22Rv1 (cell line): ENCODE measurements around the gene NAA80.

Experiments
- H3K27ac ChIP-seq: fragments of 450-650 bp; 2 replicates; pipeline ENCODE4 v1.5.1; 2017
- CTCF ChIP-seq: fragments of 450-650 bp; IDR thresholded peaks from 2 replicates; pipeline ENCODE4 v1.5.1; 2017; ENCODE audit warnings: mild to moderate bottlenecking
- ZFX ChIP-seq: fragments of 450-650 bp; IDR thresholded peaks from 2 replicates; pipeline ENCODE4 v1.6.1; 2017; ENCODE audit warnings: antibody characterized with exemption, borderline replicate concordance

The NAA80 gene

GRCh38 chr3:50260027-50260941 is 38.9 kb downstream of the NAA80 start:
- H3K27ac ChIP-seq: peak overlapping the region; percentile 84
- TF ChIP-seq CTCF: peak; percentile 98
- TF ChIP-seq ZFX: no peak

DNA sequence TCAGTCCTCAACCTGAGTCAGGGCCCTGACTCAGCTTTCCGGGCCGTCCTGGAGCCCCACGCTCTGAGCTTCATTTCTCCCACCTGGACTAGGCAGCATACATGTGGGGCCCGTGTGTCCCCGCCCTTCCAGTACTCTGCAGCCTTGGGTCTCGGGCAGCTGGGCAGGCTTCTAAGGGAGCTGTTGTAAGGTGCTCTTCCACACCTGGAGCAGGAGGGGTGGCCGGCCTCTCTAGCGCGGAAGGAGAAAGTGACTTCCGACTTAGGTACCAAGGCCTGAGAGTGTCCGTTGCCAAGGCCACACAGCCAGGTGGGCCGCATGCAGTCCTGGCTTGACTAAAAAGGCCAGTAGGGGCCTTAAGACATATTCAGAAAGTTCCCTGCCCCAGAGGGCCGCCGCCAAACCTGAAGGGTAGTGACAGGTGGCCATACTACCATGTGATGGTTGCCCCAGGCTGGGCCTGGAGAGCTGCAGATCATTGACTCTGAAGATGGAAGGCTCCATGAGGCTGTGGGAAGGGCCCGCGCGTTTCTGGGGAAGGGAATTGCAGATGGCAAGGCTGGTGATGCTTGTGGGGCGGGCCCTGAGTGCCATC is 39.7 kb downstream of the NAA80 start:
- peak overlapping the region; percentile 84 for H3K27ac ChIP-seq
- no peak for TF ChIP-seq CTCF
- TF ChIP-seq ZFX: no peak

DNA sequence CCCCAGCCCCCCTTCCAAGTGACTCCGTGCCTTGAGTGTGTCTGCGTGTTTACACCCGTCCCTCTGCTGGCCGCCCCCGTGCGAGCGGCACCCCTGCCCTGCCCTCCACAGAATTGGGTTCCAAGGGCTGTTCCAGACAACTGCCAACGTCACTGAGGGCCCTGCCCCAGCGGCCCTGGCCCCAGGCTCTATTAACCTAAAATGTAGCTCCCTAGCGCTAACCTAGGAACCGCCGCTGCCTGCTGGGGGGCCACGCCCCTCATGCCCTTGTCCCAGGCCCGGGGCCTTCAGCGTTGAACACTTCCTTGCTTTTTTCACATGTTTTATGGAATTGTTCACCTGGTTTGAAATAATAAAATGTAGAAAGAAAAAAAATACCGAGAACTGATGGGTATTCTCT is 40.2 kb downstream of the NAA80 start:
- TF ChIP-seq CTCF: no peak
- peak overlapping the region; percentile 84 for H3K27ac ChIP-seq

DNA sequence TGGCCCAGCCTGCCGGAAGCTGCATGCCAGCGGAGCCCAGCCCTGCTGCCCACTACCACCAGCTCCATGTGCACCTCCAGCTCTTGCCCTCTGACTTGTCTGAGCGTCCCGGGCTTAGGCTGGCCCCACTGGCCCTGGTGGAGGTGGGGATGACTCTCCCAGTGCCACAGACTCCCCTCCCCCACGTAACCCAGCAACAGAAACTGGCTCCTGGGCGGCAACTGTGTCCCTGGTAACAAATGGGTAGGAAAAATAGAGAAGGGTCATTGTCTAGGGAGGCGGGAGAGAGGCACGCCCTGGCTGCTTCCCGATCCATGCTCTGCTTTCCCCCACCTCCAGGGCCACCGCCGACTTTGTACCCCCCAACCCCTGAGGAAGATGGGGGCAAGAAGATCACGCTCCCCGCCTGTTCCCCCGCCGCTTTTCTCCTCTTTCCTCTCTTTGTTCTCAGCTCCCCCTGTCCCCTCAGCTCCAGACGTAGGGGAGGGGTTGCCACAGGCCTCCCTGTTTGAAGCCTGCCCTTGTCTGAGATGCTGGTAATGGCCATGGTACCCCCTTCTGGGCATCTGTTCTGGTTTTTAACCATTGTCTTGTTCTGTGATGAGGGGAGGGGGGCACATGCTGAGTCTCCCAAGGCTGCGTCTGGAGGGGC is 41.0 kb downstream of the NAA80 start:
- TF ChIP-seq ZFX (no peak), CTCF (no peak)
- 0 out of 2 replicates have a peak overlapping the region, but pooled peaks have one; percentile 84 for H3K27ac ChIP-seq

DNA sequence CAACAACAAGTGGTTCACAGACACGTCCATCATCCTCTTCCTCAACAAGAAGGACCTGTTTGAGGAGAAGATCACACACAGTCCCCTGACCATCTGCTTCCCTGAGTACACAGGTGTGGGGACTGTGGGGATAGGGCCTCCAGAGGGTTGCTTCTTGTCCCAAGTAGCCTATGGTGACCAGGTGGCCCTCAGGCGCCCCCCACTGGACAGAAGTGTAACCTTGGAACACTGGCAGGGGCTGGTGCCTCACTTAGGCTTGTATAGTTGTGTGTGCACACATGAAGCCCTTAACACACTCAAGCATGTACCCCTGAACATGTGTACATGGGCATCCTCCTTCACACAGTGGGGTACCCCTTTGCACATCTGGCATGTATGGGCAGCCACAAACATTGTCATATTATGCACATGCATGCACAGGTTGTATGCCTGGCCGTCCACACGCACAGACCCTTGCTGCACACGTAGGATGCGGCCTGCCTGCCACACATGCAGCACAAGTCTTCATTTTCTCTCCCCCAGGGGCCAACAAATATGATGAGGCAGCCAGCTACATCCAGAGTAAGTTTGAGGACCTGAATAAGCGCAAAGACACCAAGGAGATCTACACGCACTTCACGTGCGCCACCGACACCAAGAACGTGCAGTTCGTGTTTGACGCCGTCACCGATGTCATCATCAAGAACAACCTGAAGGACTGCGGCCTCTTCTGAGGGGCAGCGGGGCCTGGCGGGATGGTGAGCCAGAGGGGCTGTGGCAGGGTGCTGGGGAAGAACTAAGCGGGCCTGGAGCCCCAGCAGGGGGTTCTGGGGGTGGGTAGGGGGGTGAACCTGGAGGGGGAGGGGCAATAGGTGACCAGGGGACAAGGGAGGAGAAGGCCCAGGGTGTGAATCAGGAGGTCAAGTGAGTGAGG is 42.0 kb downstream of the NAA80 start:
- H3K27ac ChIP-seq: no peak overlapping the region
- TF ChIP-seq ZFX: no peak
- TF ChIP-seq CTCF: peak; percentile 87

GRCh38 chr3:50255251-50255615 is 44.0 kb downstream of the NAA80 start:
- no peak overlapping the region for H3K27ac ChIP-seq
- TF ChIP-seq ZFX: no peak
- no peak for TF ChIP-seq CTCF
